HepG2 (cell line): ENCODE data around the gene MINDY1. TPM values are rescaled to one million over a fixed set of nuclear protein-coding genes. Genes with fewer than 3 reads are reported as not detected.
A peak's percentile ranks its signal among the peaks of the same experiment; 100 is the strongest.

Source experiments
- ESRRA ChIP-seq: sonication (generic); formaldehyde crosslinking; IDR thresholded peaks from 2 replicates; pipeline ENCODE4 v1.5.1; 2020; ENCODE audit warnings: mild to moderate bottlenecking, low read depth, missing genetic modification reagents
- FLYWCH1 ChIP-seq: sonication (generic); formaldehyde crosslinking; IDR thresholded peaks from 2 replicates; pipeline ENCODE4 v1.8.1; 2023; ENCODE audit warnings: mild to moderate bottlenecking, missing genetic modification reagents
- GATAD1 ChIP-seq: IDR thresholded peaks from 2 replicates; pipeline ENCODE4 v1.6.1; 2016; ENCODE audit warnings: missing genetic modification reagents, missing compliant biosample characterization
- GZF1 ChIP-seq: sonication (generic); formaldehyde crosslinking; IDR thresholded peaks from 2 replicates; pipeline ENCODE4 v1.5.1; 2020; ENCODE audit warnings: mild to moderate bottlenecking, missing genetic modification reagents
- JUNB ChIP-seq: sonication (generic); formaldehyde crosslinking; IDR thresholded peaks from 2 replicates; pipeline ENCODE4 v1.8.0; 2022; ENCODE audit warnings: missing genetic modification reagents, mild to moderate bottlenecking, borderline replicate concordance
- MATR3 ChIP-seq: sonication (generic); formaldehyde crosslinking; IDR thresholded peaks from 2 replicates; pipeline ENCODE4 v1.4.0; 2020; ENCODE audit warnings: missing genetic modification reagents
- MTA1 ChIP-seq: sonication (generic); formaldehyde crosslinking; IDR thresholded peaks from 2 replicates; pipeline ENCODE4 v1.4.0; 2020; ENCODE audit warnings: missing genetic modification reagents, mild to moderate bottlenecking, borderline replicate concordance
- NCOA1 ChIP-seq: sonication (generic); formaldehyde crosslinking; IDR thresholded peaks from 2 replicates; pipeline ENCODE4 v1.9.0; 2021; ENCODE audit warnings: missing genetic modification reagents
- NCOA5 ChIP-seq: sonication (generic); formaldehyde crosslinking; IDR thresholded peaks from 2 replicates; pipeline ENCODE4 v1.4.0; 2020; ENCODE audit warnings: missing genetic modification reagents
- RAD21 ChIP-seq: fragments of 450-650 bp; formaldehyde crosslinking; IDR thresholded peaks from 2 replicates; pipeline ENCODE4 v1.5.0; 2020; ENCODE audit warnings: mild to moderate bottlenecking
- RXRB ChIP-seq: IDR thresholded peaks from 2 replicates; pipeline ENCODE4 v1.6.1; 2016; ENCODE audit warnings: borderline replicate concordance, missing genetic modification reagents, missing compliant biosample characterization
- SP4 ChIP-seq: sonication (generic); formaldehyde crosslinking; IDR thresholded peaks from 2 replicates; pipeline ENCODE4 v1.8.1; 2023; ENCODE audit warnings: mild to moderate bottlenecking, missing genetic modification reagents
- TOE1 ChIP-seq: sonication (generic); formaldehyde crosslinking; IDR thresholded peaks from 2 replicates; pipeline ENCODE4 v1.4.0; 2020; ENCODE audit warnings: mild to moderate bottlenecking, missing genetic modification reagents
- TRIM24 ChIP-seq: sonication (generic); formaldehyde crosslinking; IDR thresholded peaks from 2 replicates; pipeline ENCODE4 v1.8.0; 2022; ENCODE audit warnings: mild to moderate bottlenecking, missing genetic modification reagents
- ZFAT ChIP-seq: sonication (generic); formaldehyde crosslinking; conservative IDR thresholded peaks from 2 replicates; pipeline ENCODE4 v1.8.1; 2023; ENCODE audit warnings: missing genetic modification reagents, inconsistent platforms
- ZNF17 ChIP-seq: sonication (generic); formaldehyde crosslinking; IDR thresholded peaks from 2 replicates; pipeline ENCODE4 v1.5.0; 2020; ENCODE audit warnings: mild to moderate bottlenecking, missing genetic modification reagents
- polyA plus RNA-seq, 8 experiments: library from polyadenylated mRNA; depleted of rRNA in 3 of 8; stranded (reverse) in 7 of 8; unstranded in 1 of 8; fragments of >200 nt; fragmentation: Illumina TruSeq in 4 of 8; extraction: Trizol in 4 of 8; gene quantifications; 2 replicates each; pipeline versions ENCODE4 v1.2.1 to v1.2.3, GENCODE V29; 2011 to 2016; ENCODE audit warnings: low read depth in 4 of 8, missing spikeins in 1 of 8, mixed read lengths in 1 of 8; ENCODE audit not compliant: insufficient read depth in 1 of 8
- total RNA-seq, 5 experiments: library from RNA; depleted of rRNA; stranded (reverse); fragments of >200 nt; fragmentation: Illumina TruSeq; extraction: Trizol; gene quantifications; 2 replicates each; pipeline ENCODE4 v1.2.3, GENCODE V29; 2016; ENCODE audit warnings: low read depth in 1 of 5
- TF ChIP-seq, protein P1 (sequence below): sonication (generic); formaldehyde crosslinking; IDR thresholded peaks from 2 replicates; pipeline ENCODE4 v1.4.0; 2020; ENCODE audit warnings: mild to moderate bottlenecking, low read depth, missing genetic modification reagents
- TF ChIP-seq, protein P2 (sequence below): sonication (generic); formaldehyde crosslinking; IDR thresholded peaks from 2 replicates; pipeline ENCODE4 v1.5.1; 2020; ENCODE audit warnings: missing genetic modification reagents, mild to moderate bottlenecking, borderline replicate concordance
- TF ChIP-seq, protein P3 (sequence below): sonication (generic); formaldehyde crosslinking; IDR thresholded peaks from 2 replicates; pipeline ENCODE4 v1.8.1; 2023; ENCODE audit warnings: mild to moderate bottlenecking, moderate library complexity, missing genetic modification reagents
- TF ChIP-seq, protein P4 (sequence below): IDR thresholded peaks from 2 replicates; pipeline ENCODE4 v1.6.1; 2016; ENCODE audit warnings: mild to moderate bottlenecking
- TF ChIP-seq, protein P5 (sequence below): sonication (generic); formaldehyde crosslinking; IDR thresholded peaks from 2 replicates; pipeline ENCODE4 v1.4.0; 2020; ENCODE audit warnings: missing genetic modification reagents

The MINDY1 gene
- total and polyA plus RNA-seq, 2 of the 13 experiments (the other 11 are each of a cell fraction or from before 2014, with no cell fraction given): 11.1 to 15.0 TPM

DNA sequence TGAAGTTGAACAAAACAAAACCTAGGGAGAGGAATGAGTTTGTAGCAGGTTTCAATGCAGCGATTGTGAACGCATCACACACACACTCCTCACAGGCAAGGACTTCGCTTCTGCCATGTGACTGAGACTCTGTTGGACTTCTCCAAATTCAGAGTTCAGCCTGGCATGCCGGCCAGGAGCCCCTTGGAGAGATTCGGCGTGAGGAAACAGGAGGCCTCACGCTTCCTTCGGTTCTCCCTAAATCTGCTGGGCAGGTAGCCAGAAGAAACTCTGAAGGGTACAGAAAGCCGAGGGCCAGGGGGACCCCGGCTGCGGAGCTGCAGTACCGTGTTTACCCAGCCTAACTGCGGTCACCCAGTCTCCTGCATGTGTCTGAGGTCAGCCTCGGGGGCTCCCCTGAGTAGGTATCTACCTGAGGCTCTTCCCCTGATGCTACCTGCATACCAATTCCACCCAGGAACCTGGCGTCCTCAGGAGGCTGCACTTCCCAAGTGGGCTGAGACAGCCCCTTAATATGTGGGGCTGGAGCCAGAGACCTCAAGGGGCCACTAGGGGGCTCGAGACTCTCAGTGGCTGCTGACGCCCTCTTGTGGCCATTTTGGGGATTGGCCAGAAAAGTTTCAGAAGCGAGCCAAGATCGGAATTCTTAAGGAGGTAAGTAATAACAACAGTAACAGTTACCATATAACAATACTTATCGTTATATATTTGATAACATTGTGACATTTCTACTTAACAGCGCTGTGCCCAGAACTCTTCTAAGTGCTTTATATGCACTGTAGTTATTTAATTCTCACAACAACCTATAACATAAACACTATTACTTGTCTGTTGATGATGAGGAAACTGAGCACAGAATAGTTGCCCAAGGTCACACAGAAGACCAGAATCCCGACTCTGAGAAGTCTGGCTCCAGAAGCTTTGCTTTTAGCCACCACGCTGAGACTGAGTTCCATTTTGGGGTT lies 27.3 kb downstream of the MINDY1 start (continued):
- no peak for TF ChIP-seq SP4 (CRISPR knock-in tag)
- TF ChIP-seq, protein P1, sequence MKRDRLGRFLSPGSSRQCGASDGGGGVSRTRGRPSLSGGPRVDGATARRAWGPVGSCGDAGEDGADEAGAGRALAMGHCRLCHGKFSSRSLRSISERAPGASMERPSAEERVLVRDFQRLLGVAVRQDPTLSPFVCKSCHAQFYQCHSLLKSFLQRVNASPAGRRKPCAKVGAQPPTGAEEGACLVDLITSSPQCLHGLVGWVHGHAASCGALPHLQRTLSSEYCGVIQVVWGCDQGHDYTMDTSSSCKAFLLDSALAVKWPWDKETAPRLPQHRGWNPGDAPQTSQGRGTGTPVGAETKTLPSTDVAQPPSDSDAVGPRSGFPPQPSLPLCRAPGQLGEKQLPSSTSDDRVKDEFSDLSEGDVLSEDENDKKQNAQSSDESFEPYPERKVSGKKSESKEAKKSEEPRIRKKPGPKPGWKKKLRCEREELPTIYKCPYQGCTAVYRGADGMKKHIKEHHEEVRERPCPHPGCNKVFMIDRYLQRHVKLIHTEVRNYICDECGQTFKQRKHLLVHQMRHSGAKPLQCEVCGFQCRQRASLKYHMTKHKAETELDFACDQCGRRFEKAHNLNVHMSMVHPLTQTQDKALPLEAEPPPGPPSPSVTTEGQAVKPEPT (CRISPR knock-in tag): no peak; the same call in 1 of the 2 replicates
- TF ChIP-seq FLYWCH1 (CRISPR knock-in tag): no peak
- no peak for TF ChIP-seq TOE1
- no peak for TF ChIP-seq GATAD1 (CRISPR knock-in tag)
- TF ChIP-seq TRIM24: no peak
- 0 out of 2 replicates have a peak, but pooled peaks have one; percentile 32 for TF ChIP-seq GZF1 (CRISPR knock-in tag)
- no peak for TF ChIP-seq MATR3
- TF ChIP-seq, protein P2, sequence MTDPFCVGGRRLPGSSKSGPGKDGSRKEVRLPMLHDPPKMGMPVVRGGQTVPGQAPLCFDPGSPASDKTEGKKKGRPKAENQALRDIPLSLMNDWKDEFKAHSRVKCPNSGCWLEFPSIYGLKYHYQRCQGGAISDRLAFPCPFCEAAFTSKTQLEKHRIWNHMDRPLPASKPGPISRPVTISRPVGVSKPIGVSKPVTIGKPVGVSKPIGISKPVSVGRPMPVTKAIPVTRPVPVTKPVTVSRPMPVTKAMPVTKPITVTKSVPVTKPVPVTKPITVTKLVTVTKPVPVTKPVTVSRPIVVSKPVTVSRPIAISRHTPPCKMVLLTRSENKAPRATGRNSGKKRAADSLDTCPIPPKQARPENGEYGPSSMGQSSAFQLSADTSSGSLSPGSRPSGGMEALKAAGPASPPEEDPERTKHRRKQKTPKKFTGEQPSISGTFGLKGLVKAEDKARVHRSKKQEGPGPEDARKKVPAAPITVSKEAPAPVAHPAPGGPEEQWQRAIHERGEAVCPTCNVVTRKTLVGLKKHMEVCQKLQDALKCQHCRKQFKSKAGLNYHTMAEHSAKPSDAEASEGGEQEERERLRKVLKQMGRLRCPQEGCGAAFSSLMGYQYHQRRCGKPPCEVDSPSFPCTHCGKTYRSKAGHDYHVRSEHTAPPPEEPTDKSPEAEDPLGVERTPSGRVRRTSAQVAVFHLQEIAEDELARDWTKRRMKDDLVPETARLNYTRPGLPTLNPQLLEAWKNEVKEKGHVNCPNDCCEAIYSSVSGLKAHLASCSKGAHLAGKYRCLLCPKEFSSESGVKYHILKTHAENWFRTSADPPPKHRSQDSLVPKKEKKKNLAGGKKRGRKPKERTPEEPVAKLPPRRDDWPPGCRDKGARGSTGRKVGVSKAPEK: no peak
- TF ChIP-seq, protein P3, sequence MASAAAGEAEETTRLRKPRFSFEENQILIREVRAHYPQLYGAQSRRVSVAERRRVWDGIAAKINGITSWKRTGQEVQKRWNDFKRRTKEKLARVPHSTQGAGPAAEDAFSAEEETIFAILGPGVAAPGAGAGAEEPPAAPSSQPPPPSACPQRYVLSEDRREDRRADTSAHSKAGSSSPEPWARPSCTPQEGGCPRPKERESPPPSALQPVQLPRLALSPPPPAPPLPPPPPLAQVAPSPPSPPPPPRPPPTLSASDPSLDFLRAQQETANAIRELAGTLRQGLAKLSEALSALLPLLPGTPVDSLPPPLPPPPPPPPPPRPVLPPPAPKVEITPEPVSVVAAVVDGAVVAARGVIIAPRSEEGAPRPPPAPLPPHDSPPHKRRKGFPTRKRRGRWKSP (CRISPR knock-in tag): no peak
- TF ChIP-seq RXRB (CRISPR knock-in tag): peak; percentile 66
- TF ChIP-seq RAD21 (CRISPR knock-in tag): peak; percentile 91
- TF ChIP-seq JUNB: no peak
- no peak for TF ChIP-seq MTA1 (CRISPR knock-in tag)
- TF ChIP-seq ZFAT (CRISPR knock-in tag): no peak
- TF ChIP-seq ZNF17 (CRISPR knock-in tag): no peak
- TF ChIP-seq NCOA1 (CRISPR knock-in tag): no peak
- TF ChIP-seq, protein P4, sequence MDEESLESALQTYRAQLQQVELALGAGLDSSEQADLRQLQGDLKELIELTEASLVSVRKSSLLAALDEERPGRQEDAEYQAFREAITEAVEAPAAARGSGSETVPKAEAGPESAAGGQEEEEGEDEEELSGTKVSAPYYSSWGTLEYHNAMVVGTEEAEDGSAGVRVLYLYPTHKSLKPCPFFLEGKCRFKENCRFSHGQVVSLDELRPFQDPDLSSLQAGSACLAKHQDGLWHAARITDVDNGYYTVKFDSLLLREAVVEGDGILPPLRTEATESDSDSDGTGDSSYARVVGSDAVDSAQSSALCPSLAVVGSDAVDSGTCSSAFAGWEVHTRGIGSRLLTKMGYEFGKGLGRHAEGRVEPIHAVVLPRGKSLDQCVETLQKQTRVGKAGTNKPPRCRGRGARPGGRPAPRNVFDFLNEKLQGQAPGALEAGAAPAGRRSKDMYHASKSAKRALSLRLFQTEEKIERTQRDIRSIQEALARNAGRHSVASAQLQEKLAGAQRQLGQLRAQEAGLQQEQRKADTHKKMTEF (CRISPR knock-in tag): peak; percentile 87
- TF ChIP-seq, protein P5, sequence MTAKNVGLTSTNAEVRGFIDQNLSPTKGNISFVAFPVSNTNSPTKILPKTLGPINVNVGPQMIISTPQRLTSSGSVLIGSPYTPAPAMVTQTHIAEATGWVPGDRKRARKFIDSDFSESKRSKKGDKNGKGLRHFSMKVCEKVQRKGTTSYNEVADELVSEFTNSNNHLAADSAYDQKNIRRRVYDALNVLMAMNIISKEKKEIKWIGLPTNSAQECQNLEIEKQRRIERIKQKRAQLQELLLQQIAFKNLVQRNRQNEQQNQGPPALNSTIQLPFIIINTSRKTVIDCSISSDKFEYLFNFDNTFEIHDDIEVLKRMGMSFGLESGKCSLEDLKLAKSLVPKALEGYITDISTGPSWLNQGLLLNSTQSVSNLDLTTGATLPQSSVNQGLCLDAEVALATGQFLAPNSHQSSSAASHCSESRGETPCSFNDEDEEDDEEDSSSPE: peak; percentile 14; the same call in 1 of the 2 replicates
- TF ChIP-seq NCOA5 (CRISPR knock-in tag): no peak
- no peak; the same call in 1 of the 2 replicates for TF ChIP-seq ESRRA (CRISPR knock-in tag)
